Testis (tissue), 3 donors: ENCODE data around the gene C11orf21. TPM values are rescaled to one million over a fixed set of nuclear protein-coding genes. Genes with fewer than 3 reads are reported as not detected.
A peak's percentile ranks its signal among the peaks of the same experiment; 100 is the strongest.

Experiments used
- DNase-seq: peaks from one replicate; pipeline ENCODE4 v3.0.0-alpha.2; 2019
- H3K27ac ChIP-seq, 2 donors: fragments of 200-600 bp; sonication (generic); one replicate each; pipeline ENCODE4 v1.5.1; 2019
- H3K27me3 ChIP-seq: fragments of 200-600 bp; sonication (generic); one replicate; pipeline ENCODE4 v1.5.1; 2019
- H3K36me3 ChIP-seq: fragments of 200-600 bp; sonication (generic); one replicate; pipeline ENCODE4 v1.5.1; 2017; ENCODE audit warnings: low read depth; ENCODE audit errors: missing control alignments
- H3K4me1 ChIP-seq: fragments of 200-600 bp; sonication (generic); one replicate; pipeline ENCODE4 v1.5.1; 2019
- H3K4me3 ChIP-seq, 2 donors: fragments of 200-600 bp; sonication (generic); one replicate each; pipeline ENCODE4 v1.5.1; 2017 to 2019
- H3K9me3 ChIP-seq: fragments of 200-600 bp; sonication (generic); one replicate; pipeline ENCODE4 v1.5.1; 2017
- POLR2A ChIP-seq: fragments of 450-650 bp; IDR thresholded peaks from one replicate; pipeline ENCODE4 v1.6.1; 2017; ENCODE audit warnings: antibody characterized with exemption, mild to moderate bottlenecking, moderate library complexity
- WGBS, 2 donors: methylation state at CpG; one replicate each; pipeline ENCODE4 v1.1.5; 2018; 5-methylcytosine and 5-hydroxymethylcytosine counted together
- intact Hi-C: fragments of 100-400 bp; cut with DNase I; formaldehyde crosslinking; loops from one replicate; pipeline ENCODE4 v1.15.1; 2023; ENCODE audit warnings: low total_unique reads
- polyA plus RNA-seq: library from polyadenylated mRNA; stranded (reverse); fragments of 350-450 nt; fragmentation: Illumina TruSeq; extraction: RNeasy Lipid Tissue Mini Kit (QIAGEN cat#74804); gene quantifications from one replicate; pipeline ENCODE4 v1.2.3, GENCODE V29; 2014; ENCODE audit warnings: low read depth, low replicate concordance; ENCODE audit not compliant: insufficient read depth
- total RNA-seq, 2 donors: library from RNA; depleted of rRNA; stranded (reverse); fragments of >200 nt; gene quantifications; one replicate each; pipeline ENCODE4 v1.2.3, GENCODE V29; 2016
- TF ChIP-seq, protein P1 (sequence below), 3 experiments: fragments of 450-650 bp in 2 of 3; fragments of 200-600 bp in 1 of 3; sonication (generic) in 1 of 3; IDR thresholded peaks; one replicate each; pipeline ENCODE4 v1.5.1; 2016 to 2019; ENCODE audit warnings: antibody characterized with exemption in 3 of 3, mild to moderate bottlenecking in 2 of 3, moderate library complexity in 1 of 3

The C11orf21 gene
- total and polyA plus RNA-seq, 3 donors from 2014 or later: 0.12 to 0.88 (median 0.47) TPM

GRCh38 chr11:2271077-2271326 lies 30.7 kb downstream of the C11orf21 start:
- Histone ChIP-seq H3K4me3 (peak overlapping the region; percentile 9 to 57), H3K4me1 (peaks cover 9% of the 10 kb centered on the region), H3K27ac (no peak overlapping the region), H3K27me3 (peaks cover 3% of the 10 kb centered on the region), H3K36me3 (no peaks in the 10 kb centered on the region), H3K9me3 (no peaks in the 10 kb centered on the region)
- intact Hi-C loops: no loop called here
- peak; percentile 71 for DNase-seq
- WGBS, 2 donors: 3% methylated on average over 26 of the region's 28 CpGs; no CpG with 5 or more reads in 1 of the 2 donors
- TF ChIP-seq, protein P1, sequence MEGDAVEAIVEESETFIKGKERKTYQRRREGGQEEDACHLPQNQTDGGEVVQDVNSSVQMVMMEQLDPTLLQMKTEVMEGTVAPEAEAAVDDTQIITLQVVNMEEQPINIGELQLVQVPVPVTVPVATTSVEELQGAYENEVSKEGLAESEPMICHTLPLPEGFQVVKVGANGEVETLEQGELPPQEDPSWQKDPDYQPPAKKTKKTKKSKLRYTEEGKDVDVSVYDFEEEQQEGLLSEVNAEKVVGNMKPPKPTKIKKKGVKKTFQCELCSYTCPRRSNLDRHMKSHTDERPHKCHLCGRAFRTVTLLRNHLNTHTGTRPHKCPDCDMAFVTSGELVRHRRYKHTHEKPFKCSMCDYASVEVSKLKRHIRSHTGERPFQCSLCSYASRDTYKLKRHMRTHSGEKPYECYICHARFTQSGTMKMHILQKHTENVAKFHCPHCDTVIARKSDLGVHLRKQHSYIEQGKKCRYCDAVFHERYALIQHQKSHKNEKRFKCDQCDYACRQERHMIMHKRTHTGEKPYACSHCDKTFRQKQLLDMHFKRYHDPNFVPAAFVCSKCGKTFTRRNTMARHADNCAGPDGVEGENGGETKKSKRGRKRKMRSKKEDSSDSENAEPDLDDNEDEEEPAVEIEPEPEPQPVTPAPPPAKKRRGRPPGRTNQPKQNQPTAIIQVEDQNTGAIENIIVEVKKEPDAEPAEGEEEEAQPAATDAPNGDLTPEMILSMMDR (IDR thresholded peaks at IDR 0.05): no peak
- TF ChIP-seq POLR2A: no peak

GRCh38 chr11:2270322-2271076 lies 31.2 kb downstream of the C11orf21 start, which contains the start of gene ASCL2:
ASCL2 (minus strand) TSS chr11:2270588; CDS start chr11:2270332, 256 bp downstream.
- no peak for TF ChIP-seq POLR2A
- TF ChIP-seq, protein P1 (IDR thresholded peaks at IDR 0.05): no peak
- Histone ChIP-seq H3K36me3 (no peaks in the 10 kb centered on the region), H3K4me1 (peaks cover 9% of the 10 kb centered on the region), H3K27me3 (peaks cover 3% of the 10 kb centered on the region), H3K9me3 (no peaks in the 10 kb centered on the region), H3K27ac (peak within 1 kb of the TSS in 1 of 2 donors; percentile 69), H3K4me3 (peak within 1 kb of the TSS; percentile 45 to 57)
- DNase-seq: peak; percentile 16
- 0 to 1% methylated on average over 18 to 72 of the region's 89 CpGs for WGBS, 2 donors
- intact Hi-C loops: no loop called here

DNA sequence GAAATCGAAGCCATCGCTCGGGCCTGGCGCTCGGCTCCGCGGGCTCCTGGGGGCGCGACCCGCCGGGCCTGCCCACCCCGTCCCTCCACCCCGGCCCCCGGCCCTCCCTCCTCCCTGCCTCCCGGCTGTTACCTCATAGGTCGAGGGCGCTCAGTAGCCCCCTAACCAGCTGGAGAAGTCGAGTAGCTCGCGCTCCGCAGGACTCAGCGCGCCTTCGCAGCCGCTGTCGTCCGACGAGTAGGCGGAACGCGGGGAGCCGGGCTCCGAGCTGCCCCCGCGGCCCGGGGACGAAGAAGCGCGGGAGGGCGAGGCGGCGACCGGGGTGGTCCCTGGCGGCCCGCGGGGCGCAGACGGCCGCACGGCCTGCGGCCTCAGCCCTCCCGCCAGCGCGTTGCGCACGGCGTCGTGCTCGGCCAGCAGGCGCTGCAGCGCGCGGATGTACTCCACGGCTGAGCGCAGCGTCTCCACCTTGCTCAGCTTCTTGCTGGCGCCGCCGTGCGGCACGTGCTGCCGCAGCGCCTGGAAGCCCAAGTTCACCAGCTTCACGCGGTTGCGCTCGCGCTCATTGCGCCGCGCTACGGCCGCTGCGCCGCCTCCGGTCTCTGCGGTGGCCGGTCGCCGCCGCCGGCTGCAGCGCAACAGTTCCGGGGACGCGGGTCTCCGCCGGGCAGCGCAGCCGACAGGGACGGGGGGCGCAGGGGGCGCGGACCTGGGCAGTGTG lies 32.0 kb downstream of the C11orf21 start:
- peak overlapping the region; percentile 45 to 57 for H3K4me3 ChIP-seq
- 1 to 2% methylated on average over 34 to 89 of the region's 104 CpGs for WGBS, 2 donors
- peak overlapping the region in 1 of 2 donors; percentile 69 for H3K27ac ChIP-seq
- H3K36me3 ChIP-seq: no peaks in the 10 kb centered on the region
- H3K4me1 ChIP-seq: peaks cover 9% of the 10 kb centered on the region
- intact Hi-C loops: no loop called here
- H3K9me3 ChIP-seq: no peaks in the 10 kb centered on the region
- peaks cover 3% of the 10 kb centered on the region for H3K27me3 ChIP-seq
- TF ChIP-seq POLR2A: no peak
- TF ChIP-seq, protein P1 (IDR thresholded peaks at IDR 0.05): no peak
- peak; percentile 68 for DNase-seq

DNA sequence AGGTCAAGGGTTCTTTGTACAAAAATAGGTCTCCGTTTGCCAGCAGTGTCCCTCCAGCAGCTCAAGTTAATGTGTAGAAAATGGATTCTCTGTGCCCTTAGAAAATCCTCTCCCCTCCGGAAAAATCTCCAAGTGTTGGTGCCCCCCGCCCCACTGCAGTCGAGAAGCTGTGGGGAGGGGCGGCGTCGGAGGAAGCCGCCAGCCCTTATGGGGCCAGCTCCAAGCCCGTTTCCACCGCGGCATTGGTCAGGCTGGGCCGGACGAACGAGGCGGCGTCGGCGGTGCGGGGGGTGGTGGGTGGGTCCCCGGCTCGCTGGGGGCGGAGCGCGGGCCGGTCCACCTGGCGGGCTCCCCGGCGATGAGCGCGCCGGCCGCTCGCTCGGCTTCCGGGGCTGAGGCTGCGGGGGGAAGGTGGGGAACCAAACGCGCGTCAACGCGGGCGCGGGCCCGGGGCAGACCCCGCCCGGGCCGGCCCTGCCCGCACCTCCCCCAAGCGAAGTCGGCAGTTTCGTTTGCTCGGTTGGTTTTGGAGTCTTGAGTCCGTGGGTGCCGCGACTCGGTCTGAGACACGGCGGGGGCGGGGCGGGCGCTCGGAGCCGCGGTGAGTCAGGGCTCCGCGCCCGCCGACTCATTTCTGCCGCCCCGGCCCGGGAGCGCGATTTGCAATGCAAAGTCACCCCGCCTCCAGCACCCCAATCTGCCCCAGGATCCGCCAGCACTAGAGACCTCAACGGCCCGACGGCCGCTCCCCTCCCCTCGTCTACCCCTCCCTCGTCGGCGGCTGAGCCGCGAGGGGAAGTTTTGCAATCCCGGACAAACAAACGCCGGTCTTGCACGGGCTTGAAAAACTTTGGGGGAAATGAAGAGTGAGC lies 32.8 kb downstream of the C11orf21 start:
- peak overlapping the region; percentile 45 to 57 for H3K4me3 ChIP-seq
- peak; percentile 22 for DNase-seq
- 0 to 2% methylated on average over 10 to 89 of the region's 89 CpGs for WGBS, 2 donors
- intact Hi-C loops: no loop called here
- peaks cover 3% of the 10 kb centered on the region for H3K27me3 ChIP-seq
- H3K4me1 ChIP-seq: peaks cover 9% of the 10 kb centered on the region
- TF ChIP-seq, protein P1 (IDR thresholded peaks at IDR 0.05): no peak
- TF ChIP-seq POLR2A: no peak
- H3K9me3 ChIP-seq: no peaks in the 10 kb centered on the region
- peak overlapping the region in 1 of 2 donors; percentile 69 for H3K27ac ChIP-seq
- no peaks in the 10 kb centered on the region for H3K36me3 ChIP-seq
